Gastrocnemius medialis (tissue), 4 donors: ENCODE data around the gene UROS.

Experiments used
- CTCF ChIP-seq, 5 experiments: fragments of 450-650 bp in 3 of 5; fragments of 200-600 bp in 2 of 5; sonication (generic) in 2 of 5; IDR thresholded peaks in 4 of 5; conservative IDR thresholded peaks in 1 of 5; 1 replicate in 4 of 5; 2 replicates in 1 of 5; pipeline ENCODE4 v1.5.1; 2016 to 2019; ENCODE audit warnings: antibody characterized with exemption in 5 of 5, mild to moderate bottlenecking in 3 of 5, moderate library complexity in 3 of 5
- POLR2A ChIP-seq, 2 donors: fragments of 450-650 bp; IDR thresholded peaks; one replicate each; pipeline ENCODE4 v1.6.1; 2017; ENCODE audit warnings: antibody characterized with exemption in 2 of 2, mild to moderate bottlenecking in 2 of 2, moderate library complexity in 2 of 2

GRCh38 chr10:125844751-125845221 lies 21.7 kb upstream of the UROS start:
- no peak for TF ChIP-seq CTCF (IDR thresholded peaks at IDR 0.05 in 4 of 5, conservative IDR thresholded peaks at IDR 0.05 in 1 of 5)
- TF ChIP-seq POLR2A (IDR thresholded peaks at IDR 0.05), result no peak
